ENCODE data around the gene ADAM23. TPM values are rescaled to one million over a fixed set of nuclear protein-coding genes. Genes with fewer than 3 reads are reported as not detected.

ADAM23 gene
- total RNA-seq, 1 experiment from 2014 or later = 24.6 TPM

GRCh38 chr2:206481056-206481455 lies 37.7 kb downstream of the ADAM23 start (continued):
- TF ChIP-seq E2F4 (CRISPR knock-in tag; IDR thresholded peaks at IDR 0.05; ENCODE audit: borderline replicate concordance, low read depth) (no peak), CTCF (IDR thresholded peaks at IDR 0.05) (no peak), NR1H2 (CRISPR knock-in tag; IDR thresholded peaks at IDR 0.05) (no peak), ZNF532 (CRISPR knock-in tag; IDR thresholded peaks at IDR 0.05; ENCODE audit: borderline replicate concordance) (no peak), SMAD3 (CRISPR knock-in tag; IDR thresholded peaks at IDR 0.05; ENCODE audit: borderline replicate concordance) (no peak), E2F1 (CRISPR knock-in tag; IDR thresholded peaks at IDR 0.05) (no peak), IRF2 (CRISPR knock-in tag; IDR thresholded peaks at IDR 0.05; ENCODE audit: borderline replicate concordance, low read depth) (no peak)

- H3K27ac Mint-ChIP-seq = no peak overlapping the region
- DNase-seq (ENCODE audit: low spot score) (no peak), ATAC-seq (no peak)
- H3K4me3 Mint-ChIP-seq = no peak overlapping the region
- H3K4me1 Mint-ChIP-seq = peaks cover 7% of the 10 kb centered on the region
- no peaks in the 10 kb centered on the region for H3K27me3 Mint-ChIP-seq (ENCODE audit: low read depth)
- ChIA-PET POLR2A (no interaction called here), CTCF (no interaction called here)
- no peaks in the 10 kb centered on the region; the same call in none of the 2 replicates for H3K9me3 Mint-ChIP-seq
- H3K36me3 Mint-ChIP-seq = peaks cover 15% of the 10 kb centered on the region
- TF ChIP-seq HMGXB4 (CRISPR knock-in tag; IDR thresholded peaks at IDR 0.05) = no peak
- TF ChIP-seq ZNF219 (CRISPR knock-in tag; IDR thresholded peaks at IDR 0.05; ENCODE audit: borderline replicate concordance) = no peak
- no peak for TF ChIP-seq ZNF532 (CRISPR knock-in tag; IDR thresholded peaks at IDR 0.05; ENCODE audit: borderline replicate concordance)
- TF ChIP-seq ELF4 (CRISPR knock-in tag; IDR thresholded peaks at IDR 0.05; ENCODE audit: low read depth) = no peak
- no peak for TF ChIP-seq JUN (CRISPR knock-in tag; IDR thresholded peaks at IDR 0.05)
- TF ChIP-seq TCF7 (CRISPR knock-in tag; IDR thresholded peaks at IDR 0.05; ENCODE audit: low read depth) = no peak
- no peak for TF ChIP-seq KAT7 (CRISPR knock-in tag; IDR thresholded peaks at IDR 0.05; ENCODE audit: borderline replicate concordance)
- TF ChIP-seq JAZF1 (CRISPR knock-in tag; IDR thresholded peaks at IDR 0.05) = no peak
- no peak for TF ChIP-seq ZSCAN18 (CRISPR knock-in tag; IDR thresholded peaks at IDR 0.05)
- TF ChIP-seq STAT6 (CRISPR knock-in tag; conservative IDR thresholded peaks at IDR 0.05; ENCODE audit: low read depth) = no peak
Measured at GRCh38 chr2:206482123-206482522, 38.8 kb downstream of the ADAM23 start.

All from WTC11 (cell line).